Upper lobe of left lung (tissue), 4 donors: Measurements from ENCODE around the gene HBG2.

ENCODE experiments used
- POLR2A ChIP-seq, 4 donors: fragments of 450-650 bp; IDR thresholded peaks; one replicate each; pipeline ENCODE4 v1.5.1; 2016 to 2017; ENCODE audit warnings: antibody characterized with exemption in 4 of 4, mild to moderate bottlenecking in 2 of 4
- TF ChIP-seq, protein P1 (sequence below), 6 experiments: fragments of 450-650 bp in 4 of 6; fragments of 200-600 bp in 2 of 6; sonication (generic) in 2 of 6; IDR thresholded peaks; one replicate each; pipeline ENCODE4 v1.5.1; 2016 to 2019; ENCODE audit warnings: antibody characterized with exemption in 6 of 6

DNA sequence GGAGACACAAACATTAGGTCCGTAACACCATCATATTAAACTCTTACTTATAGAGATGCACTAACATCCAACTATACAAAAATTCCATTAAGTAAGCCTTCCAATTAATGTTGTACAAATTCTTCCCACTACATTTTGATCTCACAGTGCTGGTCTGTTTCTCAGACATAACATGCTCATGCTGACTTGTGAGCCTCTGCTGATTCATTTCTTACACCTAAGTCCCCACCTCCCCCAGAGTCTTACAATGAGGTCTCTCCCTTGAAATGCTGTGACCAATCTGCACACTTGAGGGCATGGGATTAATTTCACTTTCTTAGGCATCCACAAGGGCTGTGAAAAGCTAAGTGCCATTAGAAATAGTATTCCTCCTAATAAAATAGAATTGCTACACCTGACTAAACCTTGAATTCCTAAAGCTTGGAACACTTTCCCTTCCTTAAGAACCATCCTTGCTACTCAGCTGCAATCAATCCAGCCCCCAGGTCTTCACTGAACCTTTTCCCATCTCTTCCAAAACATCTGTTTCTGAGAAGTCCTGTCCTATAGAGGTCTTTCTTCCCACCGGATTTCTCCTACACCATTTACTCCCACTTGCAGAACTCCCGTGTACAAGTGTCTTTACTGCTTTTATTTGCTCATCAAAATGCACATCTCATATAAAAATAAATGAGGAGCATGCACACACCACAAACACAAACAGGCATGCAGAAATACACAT is 6.9 kb downstream of the HBG2 start:
- TF ChIP-seq POLR2A (IDR thresholded peaks at IDR 0.05), result no peak
- TF ChIP-seq, protein P1, sequence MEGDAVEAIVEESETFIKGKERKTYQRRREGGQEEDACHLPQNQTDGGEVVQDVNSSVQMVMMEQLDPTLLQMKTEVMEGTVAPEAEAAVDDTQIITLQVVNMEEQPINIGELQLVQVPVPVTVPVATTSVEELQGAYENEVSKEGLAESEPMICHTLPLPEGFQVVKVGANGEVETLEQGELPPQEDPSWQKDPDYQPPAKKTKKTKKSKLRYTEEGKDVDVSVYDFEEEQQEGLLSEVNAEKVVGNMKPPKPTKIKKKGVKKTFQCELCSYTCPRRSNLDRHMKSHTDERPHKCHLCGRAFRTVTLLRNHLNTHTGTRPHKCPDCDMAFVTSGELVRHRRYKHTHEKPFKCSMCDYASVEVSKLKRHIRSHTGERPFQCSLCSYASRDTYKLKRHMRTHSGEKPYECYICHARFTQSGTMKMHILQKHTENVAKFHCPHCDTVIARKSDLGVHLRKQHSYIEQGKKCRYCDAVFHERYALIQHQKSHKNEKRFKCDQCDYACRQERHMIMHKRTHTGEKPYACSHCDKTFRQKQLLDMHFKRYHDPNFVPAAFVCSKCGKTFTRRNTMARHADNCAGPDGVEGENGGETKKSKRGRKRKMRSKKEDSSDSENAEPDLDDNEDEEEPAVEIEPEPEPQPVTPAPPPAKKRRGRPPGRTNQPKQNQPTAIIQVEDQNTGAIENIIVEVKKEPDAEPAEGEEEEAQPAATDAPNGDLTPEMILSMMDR (IDR thresholded peaks at IDR 0.05), result no peak
